Fibroblast of lung (primary cell): ENCODE measurements around the gene LIMS1.

Experiments
- EZH2 ChIP-seq: IDR thresholded peaks from 2 replicates; pipeline ENCODE4 v1.5.1; 2012; ENCODE audit warnings: low read length, control low read depth, mild to moderate bottlenecking; ENCODE audit errors: missing control alignments
- TF ChIP-seq, protein P1 (sequence below), 2 donors: IDR thresholded peaks in 1 of 2; conservative IDR thresholded peaks in 1 of 2; 1 replicate in 1 of 2; 2 replicates in 1 of 2; pipeline ENCODE4 v1.5.1; 2011 to 2012; ENCODE audit warnings: low read length in 2 of 2, control low read depth in 1 of 2, inconsistent platforms in 1 of 2, low read depth in 1 of 2, mild to moderate bottlenecking in 1 of 2

DNA sequence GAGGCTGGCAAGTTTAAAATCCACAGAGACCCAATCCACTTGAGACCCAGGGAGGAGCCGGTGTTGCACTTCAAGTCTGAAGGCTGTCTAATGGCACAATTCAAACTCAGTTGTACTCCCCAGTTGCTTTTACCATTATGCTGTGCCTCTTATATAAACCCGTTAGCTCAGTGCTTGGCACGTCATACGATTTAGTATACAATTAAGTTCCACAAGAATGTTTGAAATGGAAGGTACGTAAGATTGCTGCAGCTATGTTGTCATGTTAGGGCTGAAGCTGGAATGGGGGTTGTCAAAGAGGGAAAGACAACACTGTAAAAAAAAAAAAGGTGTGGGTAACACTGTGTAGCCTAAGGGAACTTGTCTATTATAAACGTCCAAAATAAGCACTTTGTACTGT lies 30.2 kb downstream of the LIMS1 start:
- TF ChIP-seq, protein P1, sequence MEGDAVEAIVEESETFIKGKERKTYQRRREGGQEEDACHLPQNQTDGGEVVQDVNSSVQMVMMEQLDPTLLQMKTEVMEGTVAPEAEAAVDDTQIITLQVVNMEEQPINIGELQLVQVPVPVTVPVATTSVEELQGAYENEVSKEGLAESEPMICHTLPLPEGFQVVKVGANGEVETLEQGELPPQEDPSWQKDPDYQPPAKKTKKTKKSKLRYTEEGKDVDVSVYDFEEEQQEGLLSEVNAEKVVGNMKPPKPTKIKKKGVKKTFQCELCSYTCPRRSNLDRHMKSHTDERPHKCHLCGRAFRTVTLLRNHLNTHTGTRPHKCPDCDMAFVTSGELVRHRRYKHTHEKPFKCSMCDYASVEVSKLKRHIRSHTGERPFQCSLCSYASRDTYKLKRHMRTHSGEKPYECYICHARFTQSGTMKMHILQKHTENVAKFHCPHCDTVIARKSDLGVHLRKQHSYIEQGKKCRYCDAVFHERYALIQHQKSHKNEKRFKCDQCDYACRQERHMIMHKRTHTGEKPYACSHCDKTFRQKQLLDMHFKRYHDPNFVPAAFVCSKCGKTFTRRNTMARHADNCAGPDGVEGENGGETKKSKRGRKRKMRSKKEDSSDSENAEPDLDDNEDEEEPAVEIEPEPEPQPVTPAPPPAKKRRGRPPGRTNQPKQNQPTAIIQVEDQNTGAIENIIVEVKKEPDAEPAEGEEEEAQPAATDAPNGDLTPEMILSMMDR (conservative IDR thresholded peaks at IDR 0.05 in 1 of 2, IDR thresholded peaks at IDR 0.05 in 1 of 2; ENCODE audit: low read depth in 1 of 2, low read length in 2 of 2), result no peak
- TF ChIP-seq EZH2, result no peak
